GM21360 (cell line): ENCODE data around the gene KRTAP10-12.
"Not testable (repeated sequence)": the region's sequence is repeated elsewhere in the genome, so short reads cannot be mapped to it uniquely, and the experiment has no call there.

Source experiments
- ATAC-seq: cut with Tn5 transposase; IDR thresholded peaks from one replicate; pipeline ENCODE4 v1.9.1; 2021; ENCODE audit warnings: mild to moderate bottlenecking, moderate library complexity; ENCODE audit not compliant: unreplicated experiment

Gene KRTAP10-12

GRCh38 chr21:44667612-44668011 is 29.4 kb upstream of the KRTAP10-12 start:
- ATAC-seq: no peak

GRCh38 chr21:44670642-44671432 is 26.1 kb upstream of the KRTAP10-12 start:
- ATAC-seq: no peak

- no peak for ATAC-seq
Measured at GRCh38 chr21:44671911-44672310, 25.1 kb upstream of the KRTAP10-12 start.

- no peak for ATAC-seq
Measured at GRCh38 chr21:44677881-44678280, 19.1 kb upstream of the KRTAP10-12 start.

- no peak for ATAC-seq
Measured at GRCh38 chr21:44681152-44681551, 15.8 kb upstream of the KRTAP10-12 start.

- ATAC-seq: no peak
Measured at GRCh38 chr21:44681861-44682579, 15.0 kb upstream of the KRTAP10-12 start, which contains the start of gene KRTAP12-1. KRTAP12-1 (minus strand) TSS chr21:44682163; CDS start chr21:44682123, 40 bp downstream.

- no peak for ATAC-seq
Measured at GRCh38 chr21:44682580-44683151, 14.3 kb upstream of the KRTAP10-12 start.

- ATAC-seq: no peak
Measured at GRCh38 chr21:44684077-44684476, 12.9 kb upstream of the KRTAP10-12 start.

GRCh38 chr21:44684483-44684882 is 12.5 kb upstream of the KRTAP10-12 start:
- no peak for ATAC-seq

GRCh38 chr21:44685050-44685449 is 11.9 kb upstream of the KRTAP10-12 start:
- not testable (repeated sequence) for ATAC-seq

GRCh38 chr21:44686000-44686781 is 10.8 kb upstream of the KRTAP10-12 start:
- no peak for ATAC-seq

- ATAC-seq: no peak
Measured at GRCh38 chr21:44686843-44687561, 10.0 kb upstream of the KRTAP10-12 start.

GRCh38 chr21:44687671-44688070 is 9.3 kb upstream of the KRTAP10-12 start:
- ATAC-seq: no peak

- ATAC-seq: not testable (repeated sequence)
Measured at GRCh38 chr21:44689740-44690139, 7.2 kb upstream of the KRTAP10-12 start.

GRCh38 chr21:44691686-44692085 is 5.3 kb upstream of the KRTAP10-12 start:
- ATAC-seq: no peak

GRCh38 chr21:44692798-44693512 is 4.0 kb upstream of the KRTAP10-12 start:
- no peak for ATAC-seq

- no peak for ATAC-seq
Measured at GRCh38 chr21:44694776-44695175, 2.2 kb upstream of the KRTAP10-12 start.

GRCh38 chr21:44695184-44695583 is 1.8 kb upstream of the KRTAP10-12 start:
- no peak for ATAC-seq

GRCh38 chr21:44695641-44696040 is 1.3 kb upstream of the KRTAP10-12 start:
- no peak for ATAC-seq

GRCh38 chr21:44696572-44696971 is 400 bp upstream of the KRTAP10-12 start:
- no peak for ATAC-seq
